Neuronal stem cell (in vitro differentiated cells): ENCODE data around the gene PDE6G.

Experiments
- DNase-seq: peaks from one replicate; pipeline ENCODE4 v3.0.0-alpha.2; 2013; ENCODE audit warnings: low spot score
- H2AFZ ChIP-seq: one replicate; pipeline ENCODE4 v1.6.1; 2013; ENCODE audit warnings: mild to moderate bottlenecking, low read length, inconsistent platforms
- H2AK5ac ChIP-seq: 2 replicates; pipeline ENCODE4 v1.6.1; 2013; ENCODE audit warnings: low read depth, mild to moderate bottlenecking, inconsistent platforms, low read length, moderate library complexity, mixed read lengths
- H2BK120ac ChIP-seq: 2 replicates; pipeline ENCODE4 v1.6.1; 2013; ENCODE audit warnings: low read depth, mild to moderate bottlenecking, inconsistent platforms, low read length, moderate library complexity, mixed read lengths
- H2BK12ac ChIP-seq: one replicate; pipeline ENCODE4 v1.6.1; 2013; ENCODE audit warnings: low read length, inconsistent platforms
- H2BK15ac ChIP-seq: 2 replicates; pipeline ENCODE4 v1.6.1; 2013; ENCODE audit warnings: mild to moderate bottlenecking, low read length, inconsistent platforms, mixed read lengths
- H2BK5ac ChIP-seq: one replicate; pipeline ENCODE4 v1.6.1; 2013; ENCODE audit warnings: inconsistent platforms, mild to moderate bottlenecking, low read length, moderate library complexity
- H3K14ac ChIP-seq: one replicate; pipeline ENCODE4 v1.6.1; 2013; ENCODE audit warnings: low read length, inconsistent platforms
- H3K18ac ChIP-seq: 2 replicates; pipeline ENCODE4 v1.6.1; 2013; ENCODE audit warnings: low read length, inconsistent platforms
- H3K23ac ChIP-seq: 2 replicates; pipeline ENCODE4 v1.6.1; 2013; ENCODE audit warnings: low read depth, mild to moderate bottlenecking, mixed read lengths, low read length, inconsistent platforms; ENCODE audit not compliant: poor library complexity
- H3K27ac ChIP-seq: replicated peaks from 3 replicates; pipeline ENCODE4 v1.5.1; 2013; ENCODE audit warnings: low read length, inconsistent platforms
- H3K27me3 ChIP-seq, 3 experiments: 2 replicates each; pipeline ENCODE4 v1.6.1; 2013; ENCODE audit warnings: low read length in 3 of 3, mild to moderate bottlenecking in 2 of 3, inconsistent platforms in 1 of 3, low read depth in 1 of 3, mixed read lengths in 1 of 3, moderate library complexity in 1 of 3; ENCODE audit not compliant: control insufficient read depth in 3 of 3, insufficient read depth in 3 of 3
- H3K36me3 ChIP-seq, 2 donors: replicated peaks in 1 of 2; 2 replicates each; pipeline ENCODE4 v1.6.1; 2013; ENCODE audit warnings: low read length in 2 of 2; ENCODE audit not compliant: control insufficient read depth in 2 of 2, insufficient read depth in 2 of 2
- H3K4ac ChIP-seq: 2 replicates; pipeline ENCODE4 v1.6.1; 2013; ENCODE audit warnings: inconsistent platforms, mild to moderate bottlenecking, low read length, moderate library complexity
- H3K4me1 ChIP-seq, 2 donors: 1 replicate in 1 of 2; 2 replicates in 1 of 2; pipeline ENCODE4 v1.6.1; 2013; ENCODE audit warnings: low read length in 2 of 2, low read depth in 1 of 2; ENCODE audit not compliant: control insufficient read depth in 2 of 2, insufficient read depth in 1 of 2
- H3K4me2 ChIP-seq: one replicate; pipeline ENCODE4 v1.6.1; 2013; ENCODE audit warnings: mild to moderate bottlenecking, low read length, inconsistent platforms; ENCODE audit not compliant: insufficient read depth, poor library complexity, severe bottlenecking
- H3K4me3 ChIP-seq, 2 donors: 2 replicates each; pipeline ENCODE4 v1.5.1; 2013; ENCODE audit warnings: low read length in 2 of 2, mild to moderate bottlenecking in 2 of 2, inconsistent platforms in 1 of 2, moderate library complexity in 1 of 2
- H3K79me1 ChIP-seq: one replicate; pipeline ENCODE4 v1.6.1; 2013; ENCODE audit warnings: low read depth, mild to moderate bottlenecking, inconsistent platforms, low read length, moderate library complexity
- H3K9ac ChIP-seq: one replicate; pipeline ENCODE4 v1.6.1; 2013; ENCODE audit warnings: mild to moderate bottlenecking, low read depth, low read length, inconsistent platforms; ENCODE audit not compliant: poor library complexity
- H3K9me3 ChIP-seq, 2 donors: replicated peaks in 1 of 2; 2 replicates each; pipeline versions ENCODE3 to v1.6.1; 2013; ENCODE audit warnings: low read length in 2 of 2, mild to moderate bottlenecking in 2 of 2, inconsistent platforms in 1 of 2, low read depth in 1 of 2, mixed read lengths in 1 of 2, moderate library complexity in 1 of 2; ENCODE audit not compliant: control insufficient read depth in 2 of 2, insufficient read depth in 1 of 2
- H4K8ac ChIP-seq: one replicate; pipeline ENCODE4 v1.6.1; 2013; ENCODE audit warnings: low read depth, mild to moderate bottlenecking, inconsistent platforms, low read length, moderate library complexity
- H4K91ac ChIP-seq: one replicate; pipeline ENCODE4 v1.6.1; 2013; ENCODE audit warnings: low read length, low read depth, mild to moderate bottlenecking, inconsistent platforms; ENCODE audit not compliant: poor library complexity
- WGBS, 2 donors: extraction: QIAGEN DNeasy Blood & Tissue Kit; methylation state at CpG; one replicate each; pipeline ENCODE4 v1.1.7; 2013; ENCODE audit warnings: missing lambda C conversion rate in 2 of 2, mixed read lengths in 1 of 2; ENCODE audit not compliant: insufficient read length in 2 of 2, insufficient replicate concordance in 1 of 2; ENCODE audit errors: extremely low coverage in 2 of 2; 5-methylcytosine and 5-hydroxymethylcytosine counted together

The PDE6G gene

DNA sequence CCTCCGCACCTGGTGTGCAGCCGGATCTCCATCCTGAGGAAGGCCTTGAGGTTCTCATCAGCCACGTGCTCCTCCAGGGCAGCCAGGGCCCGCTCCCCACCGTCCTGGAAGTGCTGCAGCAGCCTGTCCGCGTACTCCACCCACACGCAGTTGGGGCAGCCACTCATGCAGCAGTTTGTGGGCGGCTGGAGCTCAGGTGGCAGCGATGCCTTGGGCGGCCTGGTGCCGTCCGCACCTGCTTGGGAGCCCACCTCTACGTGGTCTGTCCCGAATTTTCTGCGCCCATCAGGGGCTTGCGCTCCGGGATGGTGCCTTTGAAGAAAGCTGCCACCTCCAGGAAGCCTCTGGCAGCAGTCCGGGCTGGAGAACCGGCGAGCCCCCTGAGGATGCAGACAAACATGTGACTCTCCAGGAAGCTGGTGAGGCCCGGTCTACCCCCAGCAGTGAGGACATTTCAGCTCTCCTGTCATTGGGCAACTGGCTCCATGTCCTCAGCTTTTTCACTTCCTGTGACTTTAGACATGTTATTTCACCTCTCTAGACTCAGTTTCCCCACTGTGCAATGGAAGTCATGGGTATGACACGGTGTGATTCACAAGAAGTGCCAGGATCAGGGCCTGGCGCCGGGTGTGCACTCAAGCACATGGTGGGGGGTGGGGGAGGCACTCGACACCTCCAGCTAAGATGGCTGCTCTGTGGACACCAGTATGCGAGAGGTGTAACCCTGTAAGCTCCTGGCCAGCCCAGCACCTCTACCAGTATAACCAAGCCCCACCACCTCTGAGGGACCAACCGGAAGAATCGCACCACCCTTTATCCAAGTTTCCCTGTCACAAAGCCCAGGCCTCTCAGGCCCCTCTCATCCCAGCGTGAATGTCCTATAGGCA lies 9.1 kb upstream of the PDE6G start:
- Histone ChIP-seq H2AK5ac (peak overlapping the region; percentile 85), H3K4me1 (peaks cover 10 to 12% of the 10 kb centered on the region in 2 donors), H4K8ac (no peak overlapping the region), H2BK5ac (no peak overlapping the region), H2BK15ac (no peak overlapping the region), H3K79me1 (peaks cover 21% of the 10 kb centered on the region), H3K9me3 (peaks cover 0 to 2% of the 10 kb centered on the region in 2 donors), H3K14ac (peak overlapping the region; percentile 25), H2BK12ac (no peak overlapping the region), H3K18ac (peak overlapping the region; percentile 99), H3K9ac (peak overlapping the region; percentile 100), H3K4me2 (peak overlapping the region; percentile 78), H3K27ac (no peak overlapping the region), H3K4ac (no peak overlapping the region), H3K23ac (peak overlapping the region; percentile 100), H3K36me3 (peaks cover 28 to 40% of the 10 kb centered on the region in 2 donors), H3K4me3 (peak overlapping the region; percentile 85 to 99), H2BK120ac (no peak overlapping the region), H2AFZ (peak overlapping the region; percentile 93), H4K91ac (no peak overlapping the region), H3K27me3 (no peaks in the 10 kb centered on the region)
- no CpG with 5 or more reads among the region's 30 CpGs for WGBS, 2 donors
- no peak for DNase-seq

DNA sequence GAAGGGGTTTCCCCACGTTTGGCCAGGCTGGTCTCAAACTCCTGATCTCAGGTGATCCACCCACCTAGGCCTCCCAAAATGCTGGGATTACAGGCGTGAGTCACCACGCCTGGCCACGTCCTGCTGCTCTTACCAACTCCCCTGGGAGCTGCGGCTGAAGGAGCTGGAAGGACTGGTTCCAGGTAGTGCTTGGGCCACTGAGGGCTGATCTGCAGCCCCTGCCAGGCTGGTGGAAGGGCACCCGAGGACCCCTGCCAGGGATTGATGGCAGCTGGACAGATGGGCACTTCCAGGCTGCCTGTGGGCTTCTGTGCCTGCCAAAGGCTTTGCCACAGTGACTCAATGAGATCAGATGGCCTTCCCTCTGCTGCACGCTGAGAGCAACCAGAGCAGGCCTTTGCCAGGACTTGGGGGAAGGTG lies 7.7 kb upstream of the PDE6G start:
- H3K79me1 ChIP-seq = peaks cover 20% of the 10 kb centered on the region
- H3K4ac ChIP-seq = no peak overlapping the region
- no peaks in the 10 kb centered on the region for H3K27me3 ChIP-seq
- H3K36me3 ChIP-seq = peaks cover 17 to 27% of the 10 kb centered on the region in 2 donors
- H2AK5ac ChIP-seq = no peak overlapping the region
- H2AFZ ChIP-seq = no peak overlapping the region
- no peak for DNase-seq
- no peak overlapping the region for H3K14ac ChIP-seq
- H2BK15ac ChIP-seq = no peak overlapping the region
- no peak overlapping the region for H2BK120ac ChIP-seq
- no CpG with 5 or more reads among the region's 7 CpGs for WGBS, 2 donors
- H3K4me1 ChIP-seq = peaks cover 10 to 12% of the 10 kb centered on the region in 2 donors
- no peak overlapping the region for H3K23ac ChIP-seq
- H3K4me3 ChIP-seq = peak overlapping the region in 1 of 2 donors; percentile 65
- no peak overlapping the region for H3K18ac ChIP-seq
- H3K4me2 ChIP-seq = no peak overlapping the region
- no peak overlapping the region for H3K27ac ChIP-seq
- peaks cover 0 to 2% of the 10 kb centered on the region in 2 donors for H3K9me3 ChIP-seq
- H3K9ac ChIP-seq = no peak overlapping the region
- no peak overlapping the region for H2BK12ac ChIP-seq
- H4K8ac ChIP-seq = no peak overlapping the region
- no peak overlapping the region for H4K91ac ChIP-seq
- H2BK5ac ChIP-seq = no peak overlapping the region

- Histone ChIP-seq H3K14ac (no peak overlapping the region), H3K27me3 (no peaks in the 10 kb centered on the region), H3K4me2 (no peak overlapping the region), H3K4me3 (no peak overlapping the region), H2BK5ac (no peak overlapping the region), H3K4ac (no peak overlapping the region), H3K27ac (no peak overlapping the region), H2BK12ac (no peak overlapping the region), H3K36me3 (peaks cover 8 to 11% of the 10 kb centered on the region in 2 donors), H2BK15ac (no peak overlapping the region), H3K23ac (no peak overlapping the region), H3K9me3 (peaks cover 0 to 2% of the 10 kb centered on the region in 2 donors), H2BK120ac (no peak overlapping the region), H4K91ac (no peak overlapping the region), H3K79me1 (peaks cover 13% of the 10 kb centered on the region), H3K18ac (no peak overlapping the region), H4K8ac (no peak overlapping the region), H3K4me1 (peaks cover 6 to 7% of the 10 kb centered on the region in 2 donors), H2AFZ (no peak overlapping the region), H2AK5ac (no peak overlapping the region), H3K9ac (no peak overlapping the region)
- no peak for DNase-seq
- no CpG with 5 or more reads among the region's 4 CpGs for WGBS, 2 donors
Observed at GRCh38 chr17:81662002-81662401, 5.7 kb upstream of the PDE6G start.

DNA sequence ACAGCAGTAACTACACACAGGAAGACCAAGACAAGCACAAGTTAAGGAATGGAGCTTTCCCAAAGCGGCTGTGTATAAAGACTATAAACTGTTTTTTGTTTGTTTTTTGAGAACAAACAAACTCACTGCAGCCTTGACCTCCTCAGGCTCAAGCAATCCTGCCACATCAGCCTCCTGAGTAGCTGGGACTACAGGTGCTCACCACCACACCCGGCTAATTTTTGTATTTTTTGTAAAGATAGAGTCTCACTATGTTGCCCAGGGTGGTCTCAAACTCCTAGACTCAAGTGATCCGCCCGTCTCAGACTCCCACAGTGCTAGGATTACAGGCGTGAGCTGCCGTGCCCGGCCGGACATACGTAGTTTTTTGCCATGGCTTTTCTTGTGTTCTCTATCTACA lies 4.1 kb upstream of the PDE6G start:
- Histone ChIP-seq H3K27ac (no peak overlapping the region), H2AK5ac (no peak overlapping the region), H2BK15ac (no peak overlapping the region), H3K4me1 (peaks cover 1 to 2% of the 10 kb centered on the region in 2 donors), H4K8ac (no peak overlapping the region), H3K79me1 (peaks cover 6% of the 10 kb centered on the region), H3K4me2 (no peak overlapping the region), H3K36me3 (peaks cover 8 to 11% of the 10 kb centered on the region in 2 donors), H2BK120ac (no peak overlapping the region), H2BK12ac (no peak overlapping the region), H3K9ac (no peak overlapping the region), H3K14ac (no peak overlapping the region), H4K91ac (no peak overlapping the region), H3K4ac (no peak overlapping the region), H3K4me3 (no peak overlapping the region), H3K23ac (no peak overlapping the region), H2BK5ac (no peak overlapping the region), H2AFZ (no peak overlapping the region), H3K9me3 (peaks cover 0 to 2% of the 10 kb centered on the region in 2 donors), H3K18ac (no peak overlapping the region), H3K27me3 (no peaks in the 10 kb centered on the region)
- WGBS, 2 donors = no CpG with 5 or more reads among the region's 9 CpGs
- DNase-seq = no peak
